NCI-H1930 (cell line): ENCODE results near the gene CUX1.

Experiments used
- DNase-seq, 2 experiments: peaks; one replicate each; lab custom pipeline; 2025; lab: John Stamatoyannopoulos, UW

The CUX1 gene

DNA sequence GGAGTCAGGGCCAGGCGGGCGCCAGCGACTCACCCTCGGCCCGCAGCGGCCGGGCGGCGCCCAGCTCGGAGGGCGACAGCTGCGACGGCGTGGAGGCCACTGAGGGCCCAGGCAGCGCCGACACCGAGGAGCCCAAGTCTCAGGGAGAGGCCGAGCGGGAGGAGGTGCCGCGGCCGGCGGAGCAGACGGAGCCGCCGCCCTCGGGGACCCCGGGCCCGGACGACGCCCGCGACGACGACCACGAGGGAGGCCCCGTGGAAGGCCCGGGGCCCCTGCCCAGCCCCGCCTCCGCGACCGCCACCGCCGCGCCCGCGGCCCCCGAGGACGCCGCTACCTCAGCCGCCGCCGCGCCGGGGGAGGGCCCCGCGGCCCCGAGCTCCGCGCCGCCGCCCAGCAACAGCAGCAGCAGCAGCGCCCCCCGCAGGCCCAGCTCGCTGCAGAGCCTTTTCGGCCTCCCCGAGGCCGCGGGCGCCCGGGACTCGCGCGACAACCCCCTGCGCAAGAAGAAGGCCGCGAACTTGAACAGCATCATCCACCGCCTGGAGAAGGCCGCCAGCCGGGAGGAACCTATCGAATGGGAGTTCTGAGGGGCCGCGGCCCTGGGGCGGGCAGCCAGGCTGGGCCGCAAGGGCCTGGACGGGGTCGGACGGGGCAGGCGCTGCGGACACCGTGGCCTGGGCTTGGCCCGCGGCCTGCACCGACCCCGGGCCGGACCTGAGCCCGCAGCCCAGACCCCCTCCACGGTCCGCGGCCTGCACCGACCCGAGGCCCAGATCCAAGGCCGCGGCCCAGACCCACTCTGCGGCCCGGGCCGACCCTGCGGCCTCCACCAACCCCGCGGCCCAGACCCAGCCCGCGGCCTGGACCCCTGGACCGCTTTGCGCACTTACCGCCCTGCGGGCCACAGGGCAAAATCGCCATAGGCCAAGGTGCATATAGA lies 431.3 kb downstream of the CUX1 start:
- DNase-seq = no peak

DNA sequence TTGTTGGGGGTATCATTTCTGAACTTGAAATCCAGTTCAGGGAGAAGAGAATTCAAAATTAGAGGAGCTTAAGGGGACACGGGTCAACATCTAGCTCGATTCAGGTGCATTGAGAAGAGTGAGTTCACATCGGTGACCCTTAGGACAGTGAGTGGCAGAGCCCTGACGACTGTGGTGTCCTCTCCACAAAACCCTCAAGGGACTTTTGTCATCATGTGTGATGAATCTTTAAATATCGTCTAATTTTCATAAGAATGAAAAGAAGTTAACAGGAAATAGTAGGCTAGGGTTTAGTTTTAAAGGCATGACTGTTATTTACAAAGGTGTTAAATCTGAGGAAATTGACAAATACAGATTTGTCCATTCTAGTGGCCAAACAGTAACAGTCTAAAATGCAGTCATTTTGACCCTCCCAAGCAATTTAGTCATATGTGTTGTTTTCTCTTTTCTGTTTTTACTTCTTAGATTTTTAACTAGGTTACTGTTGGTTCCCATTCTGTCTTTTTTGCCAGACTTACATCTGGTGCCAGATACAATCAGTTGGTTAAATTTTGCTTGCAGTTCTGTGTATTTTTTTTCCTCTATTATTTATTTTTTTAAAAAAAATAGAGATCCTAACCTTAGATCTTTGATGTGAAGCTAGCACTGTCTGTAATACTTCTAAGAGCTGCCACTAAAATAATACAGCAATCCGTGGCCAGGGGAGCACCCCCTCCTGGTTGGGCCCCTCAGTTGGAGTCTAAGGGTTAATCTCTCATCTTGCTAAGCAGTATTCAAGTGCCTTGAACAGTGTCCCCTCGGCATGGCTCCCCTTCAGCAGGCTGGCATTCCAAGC lies 434.3 kb downstream of the CUX1 start:
- no peak for DNase-seq

DNA sequence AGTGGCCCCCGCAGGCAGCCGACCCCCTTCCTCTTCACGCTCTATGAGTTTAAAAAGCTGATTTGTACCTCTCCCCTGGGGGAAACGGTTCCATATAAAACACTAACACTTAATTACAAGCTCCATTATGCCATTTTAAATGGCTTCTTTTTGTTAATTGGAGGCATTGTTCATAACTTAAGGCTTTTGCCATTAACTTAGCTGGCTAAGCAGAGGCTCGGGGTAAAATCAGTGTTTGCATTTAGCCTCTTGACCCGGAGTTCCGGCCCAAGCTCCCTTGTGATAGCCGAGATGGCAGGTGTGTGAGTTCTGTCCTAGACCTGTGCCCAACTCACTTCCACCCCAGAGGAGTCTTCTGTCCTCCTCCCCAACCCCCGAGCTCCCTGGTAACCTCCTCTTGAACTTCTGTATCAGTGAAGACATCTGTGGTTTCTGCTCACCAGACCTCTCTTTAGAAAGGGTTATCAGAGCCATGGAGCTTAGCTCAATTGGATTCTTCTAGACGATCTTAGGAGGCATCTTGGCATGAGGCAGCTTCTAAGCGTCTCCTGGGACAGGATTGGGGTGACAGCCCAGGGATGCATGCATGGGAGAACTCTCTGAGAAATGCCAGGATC lies 435.0 kb downstream of the CUX1 start:
- DNase-seq = no peak

DNA sequence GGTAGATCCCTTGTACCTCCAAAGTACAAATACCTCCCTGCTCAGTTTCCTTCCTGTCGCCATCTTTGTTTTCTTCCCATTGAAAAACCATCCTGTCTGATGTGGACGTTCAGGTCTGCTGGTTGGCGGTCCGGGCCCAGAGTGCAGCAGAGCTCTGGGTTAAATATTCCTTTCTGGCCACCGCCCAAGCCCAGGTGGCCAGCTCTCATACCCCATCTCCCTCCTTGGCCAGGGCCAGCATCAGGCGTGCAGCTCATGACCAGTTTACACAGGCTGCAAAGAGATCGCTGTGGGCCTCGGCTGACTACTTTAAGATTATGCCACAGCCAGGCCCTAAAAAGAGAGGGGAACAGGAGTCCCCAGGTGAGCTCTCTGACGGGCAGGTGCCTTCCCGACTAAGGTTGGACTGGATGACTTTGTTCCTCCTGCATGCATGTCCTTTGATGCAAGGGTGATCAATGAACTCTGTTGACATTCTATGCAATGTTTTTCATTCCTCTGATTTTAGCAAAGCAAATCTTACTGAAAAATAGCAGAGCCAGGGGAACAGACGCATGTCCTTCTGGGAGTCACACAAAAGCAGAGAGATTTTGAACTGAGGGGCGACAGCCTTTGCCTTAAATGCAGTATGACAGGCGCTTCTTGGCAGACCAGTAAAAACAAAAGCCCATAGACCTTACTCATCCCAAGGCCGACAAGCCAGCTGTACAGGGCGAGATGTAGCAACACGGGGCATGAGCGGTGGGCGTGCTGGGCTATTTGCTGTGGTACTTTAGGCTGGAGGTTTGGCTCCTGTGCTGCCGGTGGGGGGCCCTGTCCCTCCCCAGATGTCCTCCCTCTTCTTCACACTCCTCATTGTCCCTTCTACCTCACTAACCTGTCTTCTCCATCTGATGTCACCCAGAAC lies 435.9 kb downstream of the CUX1 start:
- no peak for DNase-seq

DNA sequence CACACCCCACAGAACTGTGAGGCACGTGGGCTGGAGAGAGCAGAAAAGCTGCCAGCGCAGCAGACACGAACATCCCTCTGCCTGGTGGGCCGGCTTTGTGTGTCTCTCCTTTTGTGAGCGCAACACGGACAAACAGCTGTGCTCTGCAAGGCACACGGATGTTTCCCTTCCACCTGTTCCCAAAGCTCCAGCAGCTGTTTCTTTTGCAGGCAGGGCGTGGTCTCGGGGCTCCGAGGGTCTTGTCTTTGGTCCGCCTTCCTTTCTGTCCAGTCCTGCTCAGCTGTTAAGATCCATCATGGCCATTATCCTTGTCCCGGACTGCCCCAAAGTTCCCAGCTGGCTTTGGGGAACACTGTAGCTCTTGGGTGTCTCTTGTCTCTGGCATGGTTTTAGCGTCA lies 436.5 kb downstream of the CUX1 start:
- no peak for DNase-seq

DNA sequence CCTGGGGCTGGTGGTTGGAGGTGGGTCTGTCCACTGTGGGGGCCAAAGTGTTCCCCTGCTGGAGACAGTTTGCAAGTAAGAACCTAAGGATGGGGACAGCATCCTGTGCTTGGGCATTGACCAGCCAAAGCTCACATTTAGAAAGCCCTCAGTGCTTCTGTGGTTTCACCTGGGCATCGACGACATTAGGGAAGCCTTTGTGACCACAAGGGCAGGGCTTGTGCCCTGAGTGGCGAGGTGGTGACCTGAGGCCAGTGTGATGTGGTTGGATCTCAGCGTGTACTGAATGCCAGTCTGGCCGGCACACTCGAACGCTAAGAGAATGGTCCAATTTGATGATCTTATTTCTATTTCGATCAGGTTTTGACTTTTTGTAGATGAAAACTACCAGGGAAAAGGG lies 437.1 kb downstream of the CUX1 start:
- DNase-seq = no peak

DNA sequence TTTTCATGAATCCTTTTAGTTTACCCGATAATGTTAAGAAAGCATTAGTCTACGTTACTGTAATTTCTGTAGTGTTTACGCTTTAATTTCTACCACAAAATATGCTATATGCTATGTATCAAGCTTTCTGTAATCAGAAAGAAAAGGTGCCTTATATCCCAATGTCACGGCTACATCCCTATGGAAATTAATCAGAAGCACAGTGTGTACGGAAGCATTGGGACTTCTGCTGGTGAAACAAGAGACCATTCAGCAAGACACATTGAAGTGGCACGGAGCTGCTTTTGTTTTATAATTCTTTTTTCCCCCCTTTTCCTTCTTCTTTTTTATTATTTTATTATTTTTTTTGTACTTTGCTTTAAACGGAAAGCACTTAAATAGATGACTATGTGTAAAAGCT lies 438.1 kb downstream of the CUX1 start:
- no peak for DNase-seq

DNA sequence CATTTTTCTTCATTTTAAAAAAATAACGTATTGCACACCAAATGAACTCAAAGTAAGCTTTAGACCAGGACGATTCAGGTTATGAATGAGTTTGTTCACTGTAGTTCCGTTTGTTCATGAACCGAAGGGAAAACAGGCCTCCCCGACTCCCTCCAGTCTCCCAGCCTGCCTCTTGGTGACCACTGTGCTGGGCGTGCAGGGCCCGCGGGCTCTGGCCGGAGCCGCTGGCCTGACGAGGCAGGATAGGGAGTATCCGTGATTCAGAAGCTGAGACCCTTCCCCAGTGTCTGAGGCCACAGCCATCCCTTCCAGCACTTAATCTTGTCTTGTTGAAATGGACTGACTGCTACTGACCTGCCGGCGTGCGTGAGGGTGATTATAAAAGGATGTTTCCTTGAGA lies 438.5 kb downstream of the CUX1 start:
- DNase-seq = no peak

DNA sequence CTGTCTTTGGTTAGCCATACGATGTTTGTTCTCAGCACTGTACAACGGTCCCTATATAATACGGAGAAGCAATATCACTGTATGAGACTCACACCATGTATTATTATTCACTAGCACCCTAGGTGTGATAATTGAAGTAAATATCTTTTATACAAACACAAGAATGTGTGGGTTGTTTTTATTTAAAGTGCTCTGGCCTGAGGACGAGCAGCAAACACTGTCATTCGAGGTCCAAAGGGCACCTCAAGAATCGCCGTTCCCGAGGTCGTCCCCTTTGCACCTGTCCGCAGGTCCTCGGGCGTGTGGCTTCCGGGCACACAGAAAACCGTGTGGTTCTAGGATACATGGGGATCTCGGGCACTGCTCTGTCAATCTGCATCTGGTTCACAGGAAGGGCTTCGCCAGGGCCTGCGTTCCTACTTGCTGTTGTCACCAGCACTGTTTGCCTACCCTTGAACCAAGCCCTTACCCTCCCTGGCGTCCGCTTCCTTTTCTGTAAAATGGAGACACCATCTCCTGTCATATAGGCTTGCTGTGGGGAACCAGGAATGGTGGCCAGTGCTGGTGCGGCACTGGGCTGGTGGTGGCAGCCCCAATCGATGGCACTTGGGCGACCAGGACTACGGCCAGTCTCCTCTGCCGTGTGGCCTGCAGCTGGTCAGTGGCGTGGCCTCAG lies 440.8 kb downstream of the CUX1 start:
- no peak for DNase-seq

DNA sequence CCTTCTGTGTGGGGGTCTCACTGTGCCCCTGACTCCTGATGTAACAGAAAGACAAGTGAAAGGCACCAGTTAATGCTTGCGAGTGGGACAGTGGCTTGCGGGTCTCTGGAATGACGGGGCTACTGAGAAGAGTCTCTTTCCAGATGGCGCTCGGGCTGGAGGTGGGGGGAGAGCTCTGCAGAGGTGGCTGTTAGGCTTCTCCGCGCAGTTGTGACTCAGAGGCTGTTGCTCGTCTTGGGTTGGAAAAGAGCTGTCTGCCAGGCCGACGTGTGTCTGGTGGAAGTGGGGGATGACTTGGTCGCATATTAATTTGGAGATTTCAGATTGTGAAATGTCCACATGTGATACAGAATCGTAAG lies 441.3 kb downstream of the CUX1 start:
- no peak for DNase-seq

DNA sequence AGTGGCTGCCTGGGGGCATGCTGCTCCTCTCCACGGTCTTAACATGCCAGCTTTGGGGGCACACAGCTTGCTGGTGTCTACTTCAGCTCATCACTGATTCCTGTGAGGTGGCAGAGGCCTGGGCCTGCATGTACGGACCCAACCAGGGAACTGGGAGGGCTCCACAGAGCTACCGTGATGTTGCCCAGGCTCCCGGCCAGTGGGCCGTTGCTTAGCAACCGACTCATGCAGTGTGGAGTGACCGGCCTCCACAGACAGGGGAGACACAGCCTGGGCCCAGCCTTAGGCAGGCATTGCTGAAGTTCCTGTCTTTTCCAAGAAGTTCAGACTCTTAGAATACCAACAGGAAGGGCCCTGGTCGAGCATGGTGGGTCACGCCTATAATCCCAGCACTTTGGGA lies 443.4 kb downstream of the CUX1 start:
- no peak for DNase-seq

DNA sequence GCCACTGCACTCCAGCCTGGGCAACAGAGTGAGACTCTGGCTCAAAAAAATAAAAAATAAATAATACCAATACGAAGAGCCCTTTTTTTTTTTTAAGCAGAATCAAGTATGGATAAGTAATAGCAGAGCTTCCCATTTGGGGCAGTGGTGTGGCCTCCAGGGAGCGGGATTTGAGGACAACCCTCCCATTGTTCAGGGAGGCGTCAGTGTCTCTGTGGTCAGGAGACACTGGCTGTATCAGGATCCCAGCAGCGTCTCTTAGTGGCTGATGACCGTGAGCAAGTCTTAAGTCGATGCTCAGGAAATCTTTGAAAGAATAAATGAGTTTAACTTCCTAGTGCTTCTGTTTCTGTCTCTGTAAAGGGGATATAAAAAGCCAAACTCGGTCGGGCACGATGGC lies 444.0 kb downstream of the CUX1 start:
- DNase-seq = no peak

DNA sequence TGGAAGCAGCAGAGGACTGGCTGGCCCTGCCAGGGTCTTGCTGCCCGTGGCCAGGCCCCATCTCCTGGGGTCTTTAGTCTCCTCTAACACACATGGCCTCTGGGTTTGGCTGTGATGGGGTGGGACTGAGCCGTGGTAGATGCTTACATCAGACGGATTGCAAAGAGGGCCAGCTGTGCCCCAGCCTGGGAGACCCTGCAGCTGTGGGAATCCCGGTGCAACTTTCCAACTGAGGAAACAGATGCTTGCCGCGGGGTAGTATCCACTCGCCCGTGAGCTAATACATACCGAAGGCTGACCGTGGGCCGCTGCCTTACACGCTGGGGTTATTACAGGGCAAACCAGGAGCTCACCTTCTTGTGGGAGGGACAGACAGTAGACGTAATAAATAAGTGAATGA lies 445.1 kb downstream of the CUX1 start:
- DNase-seq = no peak

DNA sequence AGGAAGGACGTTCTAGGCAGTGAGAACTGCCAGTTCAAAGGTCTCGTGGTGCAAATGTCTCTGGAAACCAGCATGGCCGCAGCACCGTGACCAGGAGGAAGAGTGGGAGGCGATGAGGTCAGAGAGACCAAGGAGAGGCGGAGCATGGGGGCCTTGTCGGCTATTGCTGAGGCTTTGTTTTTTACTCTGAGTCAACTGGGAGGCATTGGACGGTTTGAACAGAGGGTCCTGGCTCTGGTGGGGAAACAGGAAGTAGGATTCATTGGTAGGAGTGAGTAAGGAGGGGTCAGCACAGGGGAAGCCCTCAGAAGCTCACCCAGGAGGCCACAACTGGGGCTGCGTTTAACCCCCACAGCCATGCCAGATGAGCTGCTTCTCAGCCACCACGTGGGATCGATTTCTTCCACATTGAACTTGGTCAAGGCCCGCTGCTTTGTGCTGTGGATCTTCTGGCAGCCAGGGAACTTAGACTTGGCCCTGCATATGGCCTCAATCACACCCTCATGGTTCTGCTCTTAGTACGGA lies 447.0 kb downstream of the CUX1 start:
- DNase-seq = no peak

DNA sequence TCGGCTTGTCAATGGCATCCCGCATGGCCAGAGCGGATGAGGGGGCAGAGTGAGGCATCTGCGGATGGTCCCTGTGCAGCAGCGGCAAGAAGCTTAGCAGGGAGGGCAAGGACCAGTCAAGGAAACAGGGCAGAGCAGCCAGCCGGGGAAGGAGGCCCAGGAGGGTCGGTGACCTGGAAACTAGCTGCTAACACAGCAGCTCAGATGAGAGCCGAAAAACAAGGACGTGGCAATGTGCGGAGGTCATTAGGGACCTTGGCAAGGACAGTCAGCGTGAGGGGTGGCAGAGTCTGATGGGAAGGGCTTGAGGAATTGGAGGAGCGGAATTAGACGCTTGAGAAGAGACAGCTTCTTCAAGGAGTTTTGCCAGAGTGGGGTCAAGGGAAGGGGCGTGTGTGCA lies 449.1 kb downstream of the CUX1 start:
- DNase-seq = no peak

DNA sequence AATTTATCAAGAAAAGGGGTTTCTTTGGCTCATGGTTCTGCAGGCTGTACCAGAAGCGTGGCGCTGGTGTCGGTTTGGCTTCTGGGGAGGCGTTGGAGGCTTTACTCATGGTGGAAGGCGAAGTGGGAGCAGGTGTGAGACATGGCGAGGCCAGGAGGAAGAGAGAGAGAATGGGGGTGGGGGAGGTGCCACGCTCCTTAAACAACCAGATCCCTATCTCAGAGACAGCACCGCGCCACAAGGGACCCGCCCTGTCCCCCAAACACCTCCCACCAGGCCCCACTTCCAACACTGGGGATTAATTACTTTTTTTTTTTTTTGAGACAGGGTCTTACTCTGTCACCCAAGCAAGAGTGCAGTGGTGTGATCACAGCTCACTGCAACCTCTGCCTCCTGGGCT lies 451.2 kb downstream of the CUX1 start:
- no peak for DNase-seq

DNA sequence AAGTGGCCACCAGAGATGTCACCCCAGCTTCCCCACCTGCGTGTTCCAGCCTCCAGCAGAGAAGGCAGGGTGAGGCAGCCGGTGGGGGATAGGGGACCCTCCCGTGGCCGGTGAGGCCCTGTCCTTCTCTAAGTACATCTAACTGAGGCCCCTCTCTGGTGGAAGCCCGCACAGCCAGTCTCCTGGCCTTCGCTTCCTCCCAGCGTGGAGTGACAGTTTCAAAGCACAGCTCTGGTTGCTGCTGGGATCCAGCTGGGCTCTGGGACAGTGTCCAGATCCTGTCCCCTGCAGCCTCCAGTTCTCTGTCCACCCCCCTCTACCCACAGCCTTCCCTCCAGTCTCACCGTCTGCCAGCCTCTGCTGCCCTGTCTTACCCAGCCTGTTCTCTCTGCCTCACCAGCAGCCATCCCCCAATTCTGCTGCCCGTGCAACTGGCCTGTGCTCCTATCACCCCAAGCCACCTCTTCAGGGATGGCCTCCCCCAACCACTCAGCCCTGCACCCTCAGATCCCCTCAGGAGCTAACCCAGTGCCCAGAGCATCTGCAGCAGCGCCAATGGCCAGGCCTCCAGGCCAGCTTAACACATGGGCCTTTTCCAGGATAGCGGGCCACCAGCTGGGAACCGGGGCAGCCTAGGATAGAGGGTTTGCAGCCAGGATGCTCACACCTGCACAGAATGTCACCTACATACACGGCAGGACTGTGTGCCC lies 452.9 kb downstream of the CUX1 start:
- no peak for DNase-seq

DNA sequence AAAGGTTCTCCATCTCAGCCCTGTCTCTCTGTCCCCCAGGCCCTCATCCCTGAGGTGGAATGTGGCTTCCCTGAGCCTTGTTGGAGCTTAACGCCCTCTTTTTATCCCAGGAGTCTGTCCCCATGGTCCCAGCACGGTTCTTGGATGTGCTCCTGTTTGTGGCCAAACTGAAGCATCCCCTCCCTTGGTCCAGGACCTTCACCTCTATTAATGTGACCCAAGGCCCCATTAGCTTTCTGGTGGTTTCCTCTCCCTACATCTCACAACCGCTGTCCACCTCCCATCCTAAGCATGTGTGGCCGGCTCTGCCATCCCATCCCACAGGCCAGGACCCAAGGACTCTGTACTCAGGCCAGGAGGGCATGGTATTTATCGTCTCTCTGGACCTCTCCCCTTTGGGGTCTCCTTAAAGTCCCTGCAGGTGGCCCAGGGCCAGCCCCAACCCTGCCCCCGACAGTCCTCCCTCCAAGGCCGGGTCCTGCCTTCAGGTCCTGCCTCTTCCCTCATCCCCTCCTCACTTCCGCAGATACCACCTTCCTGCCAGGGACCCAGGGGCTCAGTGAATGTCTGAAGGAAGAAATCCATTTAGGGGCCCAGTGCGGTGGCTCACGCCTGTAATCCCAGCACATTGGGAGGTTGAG lies 453.9 kb downstream of the CUX1 start:
- no peak for DNase-seq

DNA sequence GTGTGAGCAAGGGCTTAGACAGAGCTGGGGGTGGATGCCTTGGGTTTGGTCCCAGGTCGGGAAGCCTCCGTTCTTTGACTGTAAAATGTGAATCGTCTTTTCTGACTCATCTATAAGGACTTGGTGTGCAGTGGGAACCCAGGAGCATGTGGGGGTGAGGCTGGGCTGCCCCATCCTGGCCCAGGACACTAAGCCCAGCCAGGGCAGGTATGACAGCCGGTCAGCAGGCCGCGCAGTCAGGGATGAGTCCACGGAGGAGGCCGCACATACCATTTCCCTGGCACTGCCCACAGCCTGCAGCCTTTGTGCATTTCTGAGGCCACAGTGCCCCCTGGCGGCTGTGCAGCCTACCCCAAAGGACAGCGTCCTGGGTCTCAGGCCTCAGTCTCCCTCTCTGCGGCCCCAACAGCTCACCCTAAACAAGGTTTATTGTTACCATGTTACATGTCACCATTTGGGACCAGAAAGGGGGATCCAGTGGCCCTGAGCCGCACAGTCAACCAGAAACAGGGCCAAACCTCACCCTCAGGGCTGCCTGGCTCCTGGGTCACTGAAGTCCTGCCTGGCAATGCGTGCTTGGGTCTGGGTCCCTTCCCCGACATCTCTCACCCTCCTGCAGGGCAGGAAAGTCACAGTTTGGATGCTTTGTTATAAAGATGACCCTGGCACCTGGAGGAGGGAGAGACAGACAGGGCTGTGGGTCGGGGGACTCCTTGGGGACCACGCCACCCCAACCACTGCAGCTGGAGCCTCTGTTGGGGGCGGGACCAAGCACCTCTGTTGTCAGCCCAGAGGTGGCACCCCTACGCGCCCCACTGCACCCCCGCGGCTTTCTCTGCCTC lies 454.9 kb downstream of the CUX1 start:
- DNase-seq = peak in 1 of 2 experiments; percentile 72
